GM12875 (cell line): ENCODE measurements around the gene SAYSD1.

Source experiments
- H3K4me3 ChIP-seq: one replicate; pipeline ENCODE4 v1.5.1; 2011; ENCODE audit warnings: low read depth, low read length, control low read depth
- CTCF ChIP-seq: IDR thresholded peaks from 2 replicates; pipeline ENCODE4 v1.5.1; 2011; ENCODE audit warnings: low read depth, mild to moderate bottlenecking, control low read depth, inconsistent platforms, low read length, moderate library complexity, borderline replicate concordance; ENCODE audit not compliant: insufficient read depth

SAYSD1 gene

GRCh38 chr6:39062014-39062740 is 52.8 kb downstream of the SAYSD1 start:
- TF ChIP-seq CTCF, result no peak
- H3K4me3 ChIP-seq, result no peak overlapping the region

- H3K4me3 ChIP-seq, result no peak overlapping the region
- TF ChIP-seq CTCF, result no peak
These were observed 53.4 kb downstream of the SAYSD1 start for GRCh38 chr6:39061588-39061987.

DNA sequence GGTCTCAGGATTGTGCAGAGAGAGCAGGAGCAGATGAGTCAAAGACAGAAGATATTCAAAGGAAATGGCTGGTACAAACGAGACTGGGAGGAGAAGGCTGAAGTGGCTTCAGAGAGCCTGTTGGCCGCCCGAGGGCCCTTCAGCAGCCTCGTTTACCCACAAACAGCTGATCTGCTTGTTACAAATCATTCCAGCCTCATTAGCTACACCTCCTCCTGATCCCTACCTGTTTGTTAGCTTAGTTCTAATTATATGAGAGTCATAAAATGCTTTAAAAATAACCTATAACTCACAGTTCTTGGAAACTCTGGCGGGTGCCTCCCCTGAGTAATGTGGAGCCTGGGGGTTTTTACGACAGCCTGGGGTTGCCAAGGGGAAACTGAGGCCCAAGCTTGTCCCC is 53.8 kb downstream of the SAYSD1 start:
- no peak overlapping the region for H3K4me3 ChIP-seq
- no peak for TF ChIP-seq CTCF

DNA sequence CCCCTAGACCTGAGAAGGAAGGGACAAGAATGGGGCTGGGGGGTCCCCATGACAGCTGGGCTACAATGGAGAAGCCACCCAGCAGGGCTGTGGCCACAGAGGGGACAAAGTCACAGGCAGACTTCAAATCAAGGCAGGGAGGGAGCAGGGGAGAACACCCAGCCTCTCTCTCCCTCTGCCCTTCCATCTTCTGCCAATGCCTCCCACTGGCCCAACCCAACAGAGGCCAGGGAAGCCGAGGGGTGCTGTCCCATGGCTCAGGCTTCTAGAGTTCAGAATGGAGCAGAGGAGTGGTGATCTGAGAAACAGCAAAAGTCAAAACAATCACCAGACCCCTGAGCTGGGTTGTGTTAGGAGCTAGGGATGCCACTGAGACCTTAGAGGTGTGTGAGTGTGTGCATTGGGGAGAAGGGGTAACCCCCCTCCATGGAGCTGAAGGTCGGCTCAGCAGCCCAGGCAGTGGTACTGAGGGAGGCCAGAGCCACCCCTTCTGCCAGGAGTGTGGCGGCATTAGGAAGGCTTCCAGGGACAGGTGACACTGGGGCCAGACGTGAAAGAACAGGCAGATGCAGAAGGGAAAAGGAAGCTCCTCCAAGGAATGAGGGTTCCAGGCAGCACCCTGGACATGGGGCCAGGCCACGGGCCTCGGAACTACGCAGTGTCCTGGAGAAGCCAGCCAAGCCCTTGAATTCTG is 54.4 kb downstream of the SAYSD1 start:
- no peak overlapping the region for H3K4me3 ChIP-seq

DNA sequence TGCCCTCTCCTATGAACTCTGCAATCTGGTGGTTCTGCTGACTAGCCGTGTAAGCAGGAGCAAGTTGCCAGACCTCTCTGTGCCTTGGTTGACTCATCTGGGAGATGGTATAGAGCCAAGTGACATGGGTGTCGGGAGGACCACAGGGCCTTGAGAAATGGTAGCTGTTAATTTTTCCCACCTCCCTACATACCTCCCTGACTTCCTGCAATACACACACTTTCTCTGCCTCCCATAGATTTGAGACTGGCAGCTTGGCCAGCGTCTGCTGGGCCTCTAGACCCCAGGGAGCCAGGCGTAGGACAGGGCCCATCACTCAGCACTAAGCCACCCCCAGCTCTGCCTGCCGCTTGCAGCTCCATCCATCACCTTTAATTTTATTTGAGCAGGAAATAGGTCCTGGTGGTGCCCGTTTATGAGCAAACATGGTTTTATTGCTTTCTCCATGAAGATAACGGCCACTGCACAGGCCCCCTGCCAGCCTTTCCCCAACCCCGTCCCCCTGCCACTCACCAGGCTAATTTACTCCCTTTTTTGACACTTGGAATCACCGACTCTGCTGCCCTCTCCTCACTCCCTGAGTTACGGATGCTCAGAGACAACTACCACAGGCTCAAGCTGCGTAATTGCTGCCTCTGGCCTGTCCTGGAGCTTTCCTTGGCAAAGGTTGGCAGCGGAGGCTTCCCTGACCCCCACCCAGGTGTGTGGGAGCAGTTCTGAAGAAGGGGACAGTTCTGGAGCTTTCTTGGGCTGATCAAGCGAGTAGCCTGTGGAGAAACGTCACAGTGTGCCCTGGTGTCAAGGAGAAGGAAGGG is 55.3 kb downstream of the SAYSD1 start:
- no peak overlapping the region for H3K4me3 ChIP-seq
- TF ChIP-seq CTCF, result no peak

More for the DNA sequence above, 54.4 kb downstream of the SAYSD1 start:
- TF ChIP-seq CTCF, result no peak

DNA sequence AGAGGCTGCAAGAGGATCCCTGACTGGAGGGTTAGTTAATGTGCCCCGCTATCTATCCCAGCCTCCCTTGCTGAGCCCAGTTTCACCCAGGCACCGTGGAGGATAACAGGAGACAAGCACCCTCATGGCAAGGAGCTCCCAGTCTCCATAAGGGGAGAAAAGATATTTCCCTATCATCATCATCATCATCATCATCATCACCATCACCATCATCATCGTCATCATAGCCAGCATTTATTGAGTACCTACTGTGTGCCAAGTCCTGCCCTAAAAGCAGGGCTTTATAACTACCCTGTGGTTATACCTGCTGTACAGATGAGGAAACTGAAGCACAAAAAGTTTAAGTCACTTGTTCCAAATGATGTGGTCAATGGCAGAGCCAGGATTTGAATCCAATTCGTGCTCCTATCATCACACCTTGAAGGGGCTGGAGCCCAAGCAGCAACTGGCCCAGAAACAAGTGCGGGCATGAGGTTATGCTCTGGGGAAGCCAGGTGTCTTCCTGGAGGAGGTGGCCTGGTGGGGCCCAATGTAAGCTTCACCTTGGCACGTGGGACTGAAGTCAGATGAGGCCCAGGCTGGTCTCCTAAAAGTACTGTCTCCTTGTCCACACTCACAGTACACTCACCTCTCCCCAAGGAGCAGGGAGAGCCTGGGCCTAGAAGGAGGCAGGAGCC is 56.4 kb downstream of the SAYSD1 start:
- no peak overlapping the region for H3K4me3 ChIP-seq
- TF ChIP-seq CTCF, result no peak
